RKO (cell line): Measurements from ENCODE around the gene CCDC32.
A peak's percentile ranks its signal among the peaks of the same experiment; 100 is the strongest.

ENCODE experiments used
- DNase-seq: peaks from one replicate; pipeline ENCODE4 v3.0.0-alpha.2; 2016; ENCODE audit warnings: low spot score

The CCDC32 gene

DNA sequence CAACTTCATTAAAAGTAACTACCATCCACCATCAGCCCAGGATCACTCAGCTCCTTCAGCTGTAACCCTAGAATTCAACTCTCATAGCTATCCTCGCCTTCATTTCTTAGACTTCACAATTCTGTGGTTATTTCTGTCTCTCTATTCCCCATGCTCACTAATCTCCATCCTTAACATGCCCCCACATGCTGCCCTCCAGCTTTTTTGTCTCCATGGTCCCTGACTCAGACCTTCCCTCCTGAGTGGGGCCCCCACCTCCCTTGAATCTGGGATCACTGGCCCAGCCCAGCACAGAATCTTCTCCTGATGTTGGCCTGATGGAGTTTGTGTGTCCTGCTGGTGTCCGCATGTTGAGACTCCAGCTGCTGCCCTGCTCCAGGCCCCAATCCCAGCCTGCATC is 52.4 kb downstream of the CCDC32 start:
- DNase-seq, result no peak

DNA sequence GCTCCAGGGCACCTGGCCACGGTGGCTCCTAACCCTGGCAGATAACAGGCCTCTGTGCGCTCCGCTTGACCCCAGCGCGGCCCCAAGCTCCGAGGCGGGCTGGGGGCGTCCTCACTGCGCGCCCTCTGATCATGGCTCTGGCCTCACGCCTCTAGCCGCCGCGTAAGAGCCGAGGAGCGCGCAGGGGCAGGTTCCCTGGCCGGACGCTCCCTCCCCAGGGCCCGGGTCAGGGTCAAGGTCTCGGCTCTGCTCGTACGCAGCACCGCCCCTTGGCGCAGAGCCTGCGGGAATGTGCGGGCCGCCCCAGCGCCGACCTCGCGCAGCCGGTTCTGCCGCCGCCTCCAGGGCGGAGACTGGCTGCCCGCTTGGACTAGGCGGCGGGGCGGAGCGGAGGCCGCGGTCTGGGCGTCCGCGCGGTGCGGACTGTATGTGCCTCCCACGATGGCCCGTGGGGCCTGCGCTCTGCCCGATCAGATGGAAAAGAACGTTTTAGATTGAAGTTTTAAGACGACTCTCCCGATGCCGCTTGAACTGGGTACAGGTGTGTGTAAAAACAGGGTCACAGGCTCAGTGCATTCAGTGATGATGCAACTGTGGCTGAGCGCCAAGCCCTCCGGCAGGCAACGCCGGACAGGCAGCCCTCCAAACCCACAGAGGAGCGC is 53.2 kb downstream of the CCDC32 start:
- DNase-seq, result peak; percentile 61

DNA sequence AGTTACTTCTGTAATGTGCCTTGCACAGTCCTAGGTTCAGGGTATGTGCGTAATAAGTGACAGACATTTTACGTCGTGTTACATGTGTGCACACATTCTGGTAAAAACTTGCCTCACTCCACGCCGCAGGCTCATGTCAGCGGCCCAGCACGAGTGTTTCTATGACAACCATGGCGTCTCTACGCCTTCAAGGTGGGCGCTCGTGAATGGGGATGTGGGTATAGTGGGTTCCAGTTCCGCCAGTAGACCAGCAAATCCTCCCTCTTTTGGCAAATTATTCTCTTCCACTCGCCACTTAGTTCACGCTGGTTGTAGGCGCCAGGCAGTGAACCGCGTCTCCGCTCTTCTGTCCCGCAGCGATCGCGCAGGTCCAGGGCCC is 53.8 kb downstream of the CCDC32 start:
- no peak for DNase-seq

DNA sequence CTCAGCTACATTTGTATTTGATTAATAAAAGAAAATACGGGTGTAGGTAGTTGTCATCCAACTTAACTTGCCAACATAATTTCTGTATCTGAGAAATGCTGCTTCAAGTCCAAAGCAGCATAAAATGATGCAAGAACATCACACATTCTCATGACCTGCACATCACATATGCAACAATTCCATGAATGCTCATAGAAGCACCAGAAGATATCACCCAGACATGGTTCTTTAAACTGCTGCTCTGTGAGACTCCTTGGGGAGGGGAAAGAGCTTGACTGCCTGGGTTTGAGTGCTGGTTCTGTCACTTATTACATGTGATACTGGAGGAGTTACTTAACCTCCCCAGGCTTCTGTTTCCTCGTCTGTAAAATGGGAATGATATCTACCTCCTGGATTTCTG is 54.6 kb downstream of the CCDC32 start:
- no peak for DNase-seq

DNA sequence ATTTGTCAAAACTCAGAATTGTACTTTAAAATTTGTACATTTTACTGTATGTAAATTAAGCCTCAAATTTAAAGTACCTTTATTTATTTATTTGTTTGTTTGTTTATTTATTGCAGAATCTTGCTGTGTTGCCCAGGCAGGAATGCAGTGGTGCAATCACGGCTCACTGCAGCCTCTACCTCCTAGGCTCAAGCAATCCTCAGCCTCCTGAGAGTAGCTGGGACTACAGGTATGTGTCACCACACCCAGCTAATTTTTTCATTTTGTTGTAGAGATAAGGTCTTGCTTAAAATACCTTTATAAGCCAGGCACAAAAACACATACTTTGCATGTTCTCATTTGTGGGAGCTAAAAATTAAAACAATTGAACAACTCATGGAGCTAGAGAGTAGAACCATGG is 56.6 kb downstream of the CCDC32 start:
- DNase-seq, result no peak

- peak; percentile 74 for DNase-seq
Measured at GRCh38 chr15:40506964-40507571, 57.8 kb downstream of the CCDC32 start.
